Testis (tissue), 2 donors: ENCODE data around the gene SND1.

ENCODE experiments used
- CTCF ChIP-seq, 3 experiments: fragments of 450-650 bp in 2 of 3; fragments of 200-600 bp in 1 of 3; sonication (generic) in 1 of 3; IDR thresholded peaks; one replicate each; pipeline ENCODE4 v1.5.1; 2016 to 2019; ENCODE audit warnings: antibody characterized with exemption in 3 of 3, mild to moderate bottlenecking in 2 of 3, moderate library complexity in 1 of 3
- POLR2A ChIP-seq: fragments of 450-650 bp; IDR thresholded peaks from one replicate; pipeline ENCODE4 v1.6.1; 2017; ENCODE audit warnings: antibody characterized with exemption, mild to moderate bottlenecking, moderate library complexity

GRCh38 chr7:127821146-127821545, 169.2 kb downstream of the SND1 start:
- TF ChIP-seq CTCF (IDR thresholded peaks at IDR 0.05) (no peak), POLR2A (no peak)
